KOPT-K1 (cell line): ENCODE data around the gene STAG1.
"Not testable (repeated sequence)": the region's sequence is repeated elsewhere in the genome, so short reads cannot be mapped to it uniquely, and the experiment has no call there.

Source experiments
- H3K27ac ChIP-seq: fragments of 200-600 bp; sonication (generic); 2 replicates; pipeline ENCODE4 v1.5.1; 2016; ENCODE audit warnings: antibody characterized with exemption, mild to moderate bottlenecking, low read depth, low read length; ENCODE audit not compliant: poor library complexity, severe bottlenecking
- H3K36me3 ChIP-seq: fragments of 200-600 bp; sonication (generic); 2 replicates; pipeline ENCODE4 v1.5.1; 2017; ENCODE audit warnings: antibody characterized with exemption, mild to moderate bottlenecking, low read length, moderate library complexity; ENCODE audit not compliant: insufficient read depth
- H3K9me3 ChIP-seq: fragments of 200-600 bp; sonication (generic); 2 replicates; pipeline ENCODE4 v1.5.1; 2017; ENCODE audit warnings: antibody characterized with exemption, low read length, mild to moderate bottlenecking; ENCODE audit not compliant: insufficient read depth, poor library complexity, severe bottlenecking

The STAG1 gene

GRCh38 chr3:136703429-136703828 lies 48.7 kb downstream of the STAG1 start:
- Histone ChIP-seq H3K9me3 (no peaks in the 10 kb centered on the region), H3K27ac (no peak overlapping the region), H3K36me3 (peaks cover 4% of the 10 kb centered on the region; the same call in 1 of the 2 replicates)

- Histone ChIP-seq H3K27ac (no peak overlapping the region), H3K9me3 (peaks cover 28% of the 10 kb centered on the region), H3K36me3 (peaks cover 11% of the 10 kb centered on the region)
These were observed 52.8 kb downstream of the STAG1 start for GRCh38 chr3:136699271-136699828.

GRCh38 chr3:136698361-136698760 lies 53.8 kb downstream of the STAG1 start:
- peaks cover 11% of the 10 kb centered on the region for H3K36me3 ChIP-seq
- no peak overlapping the region for H3K27ac ChIP-seq
- H3K9me3 ChIP-seq: peaks cover 28% of the 10 kb centered on the region

GRCh38 chr3:136696797-136697196 lies 55.4 kb downstream of the STAG1 start:
- Histone ChIP-seq H3K9me3 (peaks cover 28% of the 10 kb centered on the region), H3K36me3 (peaks cover 11% of the 10 kb centered on the region), H3K27ac (no peak overlapping the region)

- Histone ChIP-seq H3K9me3 (peaks cover 28% of the 10 kb centered on the region), H3K36me3 (peaks cover 11% of the 10 kb centered on the region)
These were observed 57.9 kb downstream of the STAG1 start for GRCh38 chr3:136694321-136694720.

GRCh38 chr3:136690599-136690998 lies 61.6 kb downstream of the STAG1 start:
- Histone ChIP-seq H3K36me3 (peaks cover 1% of the 10 kb centered on the region), H3K9me3 (peaks cover 7% of the 10 kb centered on the region), H3K27ac (no peak overlapping the region)

More at GRCh38 chr3:136694321-136694720, 57.9 kb downstream of the STAG1 start:
- no peak overlapping the region for H3K27ac ChIP-seq

GRCh38 chr3:136685882-136686281 lies 66.3 kb downstream of the STAG1 start:
- H3K36me3 ChIP-seq: no peaks in the 10 kb centered on the region

GRCh38 chr3:136682740-136683312 lies 69.4 kb downstream of the STAG1 start:
- Histone ChIP-seq H3K9me3 (no peaks in the 10 kb centered on the region), H3K27ac (no peak overlapping the region), H3K36me3 (no peaks in the 10 kb centered on the region)

More at GRCh38 chr3:136685882-136686281, 66.3 kb downstream of the STAG1 start:
- no peak overlapping the region for H3K27ac ChIP-seq
- no peaks in the 10 kb centered on the region for H3K9me3 ChIP-seq

GRCh38 chr3:136678981-136679380 lies 73.2 kb downstream of the STAG1 start:
- H3K36me3 ChIP-seq: no peaks in the 10 kb centered on the region
- no peak overlapping the region for H3K27ac ChIP-seq
- H3K9me3 ChIP-seq: no peaks in the 10 kb centered on the region

GRCh38 chr3:136676009-136676408 lies 76.2 kb downstream of the STAG1 start:
- Histone ChIP-seq H3K9me3 (no peaks in the 10 kb centered on the region), H3K27ac (no peak overlapping the region), H3K36me3 (no peaks in the 10 kb centered on the region)

GRCh38 chr3:136675150-136675858 lies 76.9 kb downstream of the STAG1 start:
- Histone ChIP-seq H3K27ac (no peak overlapping the region), H3K9me3 (no peaks in the 10 kb centered on the region), H3K36me3 (no peaks in the 10 kb centered on the region)

- H3K9me3 ChIP-seq: no peaks in the 10 kb centered on the region
- H3K36me3 ChIP-seq: no peaks in the 10 kb centered on the region
- no peak overlapping the region for H3K27ac ChIP-seq
These were observed 79.7 kb downstream of the STAG1 start for GRCh38 chr3:136672457-136672856.

- H3K36me3 ChIP-seq: no peaks in the 10 kb centered on the region
- H3K9me3 ChIP-seq: no peaks in the 10 kb centered on the region
- no peak overlapping the region for H3K27ac ChIP-seq
These were observed 80.3 kb downstream of the STAG1 start for GRCh38 chr3:136671921-136672320.

GRCh38 chr3:136670166-136670565 lies 82.0 kb downstream of the STAG1 start:
- H3K9me3 ChIP-seq: no peaks in the 10 kb centered on the region
- no peaks in the 10 kb centered on the region for H3K36me3 ChIP-seq
- no peak overlapping the region for H3K27ac ChIP-seq

GRCh38 chr3:136667081-136667480 lies 85.1 kb downstream of the STAG1 start:
- Histone ChIP-seq H3K27ac (no peak overlapping the region), H3K9me3 (no peaks in the 10 kb centered on the region)

GRCh38 chr3:136666301-136666700 lies 85.9 kb downstream of the STAG1 start:
- H3K36me3 ChIP-seq, H3K27ac ChIP-seq, H3K9me3 ChIP-seq: not testable (repeated sequence)

More at GRCh38 chr3:136667081-136667480, 85.1 kb downstream of the STAG1 start:
- no peaks in the 10 kb centered on the region for H3K36me3 ChIP-seq
